HUES6 (cell line): ENCODE results near the gene IDH3G.
A peak's percentile ranks its signal among the peaks of the same experiment; 100 is the strongest.

Experiments used
- H3K27ac ChIP-seq: 2 replicates; pipeline ENCODE4 v1.7.0; 2013; ENCODE audit warnings: low read depth, mild to moderate bottlenecking, low read length, inconsistent platforms
- H3K27me3 ChIP-seq: 2 replicates; pipeline ENCODE4 v1.6.1; 2013; ENCODE audit warnings: low read length; ENCODE audit not compliant: control insufficient read depth, insufficient read depth
- H3K36me3 ChIP-seq: 2 replicates; pipeline ENCODE4 v1.6.1; 2013; ENCODE audit warnings: low read length; ENCODE audit not compliant: control insufficient read depth, insufficient read depth
- H3K4me1 ChIP-seq: 2 replicates; pipeline ENCODE4 v1.6.1; 2013; ENCODE audit warnings: low read length; ENCODE audit not compliant: control insufficient read depth, insufficient read depth
- H3K4me3 ChIP-seq: 2 replicates; pipeline ENCODE4 v1.5.1; 2013; ENCODE audit warnings: low read depth, low read length
- H3K9ac ChIP-seq: one replicate; pipeline ENCODE4 v1.6.1; 2013; ENCODE audit warnings: mild to moderate bottlenecking, low read length
- H3K9me3 ChIP-seq: 2 replicates; pipeline ENCODE4 v1.6.1; 2013; ENCODE audit warnings: low read depth, low read length; ENCODE audit not compliant: control insufficient read depth, insufficient read depth

The IDH3G gene

GRCh38 chrX:153794018-153794896, at the start of gene IDH3G, which contains the start of gene SSR4:
Gene IDH3G, minus strand, starts transcription at chrX:153794375. Its CDS starts 49 bp downstream, at chrX:153794326.
Gene SSR4, plus strand, starts transcription at chrX:153794668. Its CDS starts 20 bp downstream, at chrX:153794688.
- peak within 1 kb of the TSS; percentile 90 for H3K27ac ChIP-seq
- peaks cover 15% of the 10 kb centered on the region for H3K4me1 ChIP-seq
- peaks cover 35% of the 10 kb centered on the region for H3K36me3 ChIP-seq
- peak within 1 kb of the TSS; percentile 93 for H3K9ac ChIP-seq
- H3K9me3 ChIP-seq = peaks cover 20% of the 10 kb centered on the region; the same call in 1 of the 2 replicates
- H3K27me3 ChIP-seq = no peaks in the 10 kb centered on the region
- H3K4me3 ChIP-seq = peak within 1 kb of the TSS; percentile 81

- H3K36me3 ChIP-seq = no peaks in the 10 kb centered on the region
- H3K9ac ChIP-seq = no peak overlapping the region
- no peak overlapping the region for H3K27ac ChIP-seq
- no peak overlapping the region for H3K4me3 ChIP-seq
- H3K27me3 ChIP-seq = peaks cover 9% of the 10 kb centered on the region; the same call in 1 of the 2 replicates
- H3K4me1 ChIP-seq = 0 out of 2 replicates have a peak, but pooled peaks cover 5% of the 10 kb centered on the region
- peaks cover 5% of the 10 kb centered on the region; the same call in 1 of the 2 replicates for H3K9me3 ChIP-seq
Observed at GRCh38 chrX:153836921-153837320, 42.7 kb upstream of the IDH3G start.

GRCh38 chrX:153832728-153833127, 38.6 kb upstream of the IDH3G start:
- Histone ChIP-seq H3K36me3 (peaks cover 4% of the 10 kb centered on the region; the same call in 1 of the 2 replicates), H3K4me1 (peaks cover 15% of the 10 kb centered on the region), H3K4me3 (no peak overlapping the region), H3K9ac (no peak overlapping the region), H3K27me3 (peaks cover 42% of the 10 kb centered on the region; the same call in 1 of the 2 replicates), H3K27ac (no peak overlapping the region), H3K9me3 (peaks cover 5% of the 10 kb centered on the region; the same call in 1 of the 2 replicates)

GRCh38 chrX:153831429-153832150, 37.4 kb upstream of the IDH3G start:
- Histone ChIP-seq H3K27me3 (peaks cover 43% of the 10 kb centered on the region; the same call in 1 of the 2 replicates), H3K4me1 (peaks cover 26% of the 10 kb centered on the region), H3K9me3 (peaks cover 5% of the 10 kb centered on the region; the same call in 1 of the 2 replicates), H3K9ac (no peak overlapping the region), H3K27ac (no peak overlapping the region), H3K4me3 (peak overlapping the region; percentile 53), H3K36me3 (peaks cover 4% of the 10 kb centered on the region; the same call in 1 of the 2 replicates)

- H3K27ac ChIP-seq = no peak overlapping the region
- H3K9me3 ChIP-seq = peaks cover 5% of the 10 kb centered on the region; the same call in 1 of the 2 replicates
- peak overlapping the region; percentile 53 for H3K4me3 ChIP-seq
- peaks cover 30% of the 10 kb centered on the region for H3K4me1 ChIP-seq
- peaks cover 43% of the 10 kb centered on the region; the same call in 1 of the 2 replicates for H3K27me3 ChIP-seq
- peak overlapping the region; percentile 45 for H3K9ac ChIP-seq
- H3K36me3 ChIP-seq = peaks cover 4% of the 10 kb centered on the region; the same call in 1 of the 2 replicates
Observed at GRCh38 chrX:153830640-153831428, 36.7 kb upstream of the IDH3G start.

- Histone ChIP-seq H3K9ac (peak within 1 kb of the TSS; percentile 91), H3K9me3 (peaks cover 11% of the 10 kb centered on the region; the same call in 1 of the 2 replicates), H3K27ac (peak within 1 kb of the TSS; percentile 67; the same call in 1 of the 2 replicates)
Observed at GRCh38 chrX:153829799-153830639, 35.8 kb upstream of the IDH3G start, which contains the start of gene PDZD4. Gene PDZD4, minus strand, starts transcription at chrX:153830544. Its CDS starts 246 bp downstream, at chrX:153830298.

GRCh38 chrX:153829549-153829798, 35.3 kb upstream of the IDH3G start:
- Histone ChIP-seq H3K4me3 (peak overlapping the region; percentile 86), H3K36me3 (peaks cover 4% of the 10 kb centered on the region; the same call in 1 of the 2 replicates), H3K27me3 (peaks cover 43% of the 10 kb centered on the region; the same call in 1 of the 2 replicates), H3K4me1 (peaks cover 41% of the 10 kb centered on the region), H3K27ac (peak overlapping the region; percentile 67; the same call in 1 of the 2 replicates), H3K9me3 (peaks cover 11% of the 10 kb centered on the region; the same call in 1 of the 2 replicates), H3K9ac (peak overlapping the region; percentile 91)

More at GRCh38 chrX:153829799-153830639, 35.8 kb upstream of the IDH3G start, which contains the start of gene PDZD4:
- peaks cover 38% of the 10 kb centered on the region for H3K4me1 ChIP-seq
- H3K27me3 ChIP-seq = peaks cover 43% of the 10 kb centered on the region; the same call in 1 of the 2 replicates
- peaks cover 4% of the 10 kb centered on the region; the same call in 1 of the 2 replicates for H3K36me3 ChIP-seq
- peak within 1 kb of the TSS; percentile 86 for H3K4me3 ChIP-seq

GRCh38 chrX:153828723-153829548, 34.8 kb upstream of the IDH3G start:
- Histone ChIP-seq H3K4me3 (peak overlapping the region; percentile 86), H3K27ac (peak overlapping the region; percentile 83; the same call in 1 of the 2 replicates), H3K27me3 (peaks cover 43% of the 10 kb centered on the region; the same call in 1 of the 2 replicates), H3K9ac (peak overlapping the region; percentile 91), H3K9me3 (peaks cover 12% of the 10 kb centered on the region; the same call in 1 of the 2 replicates), H3K4me1 (peaks cover 47% of the 10 kb centered on the region), H3K36me3 (peaks cover 4% of the 10 kb centered on the region; the same call in 1 of the 2 replicates)

GRCh38 chrX:153828308-153828707, 34.1 kb upstream of the IDH3G start:
- Histone ChIP-seq H3K36me3 (peaks cover 4% of the 10 kb centered on the region; the same call in 1 of the 2 replicates), H3K27ac (peak overlapping the region; percentile 83; the same call in 1 of the 2 replicates), H3K9me3 (peaks cover 14% of the 10 kb centered on the region; the same call in 1 of the 2 replicates), H3K4me3 (peak overlapping the region; percentile 86), H3K27me3 (peaks cover 43% of the 10 kb centered on the region; the same call in 1 of the 2 replicates), H3K4me1 (peaks cover 49% of the 10 kb centered on the region), H3K9ac (peak overlapping the region; percentile 87)
